Measurements from ENCODE around the gene CYP4F11. TPM values are rescaled to one million over a fixed set of nuclear protein-coding genes. Genes with fewer than 3 reads are reported as not detected.

CYP4F11 gene
- total and polyA plus RNA-seq, 2 donors (not counting 3 experiments of a cell fraction or from before 2014, with no cell fraction given), result not detected

DNA sequence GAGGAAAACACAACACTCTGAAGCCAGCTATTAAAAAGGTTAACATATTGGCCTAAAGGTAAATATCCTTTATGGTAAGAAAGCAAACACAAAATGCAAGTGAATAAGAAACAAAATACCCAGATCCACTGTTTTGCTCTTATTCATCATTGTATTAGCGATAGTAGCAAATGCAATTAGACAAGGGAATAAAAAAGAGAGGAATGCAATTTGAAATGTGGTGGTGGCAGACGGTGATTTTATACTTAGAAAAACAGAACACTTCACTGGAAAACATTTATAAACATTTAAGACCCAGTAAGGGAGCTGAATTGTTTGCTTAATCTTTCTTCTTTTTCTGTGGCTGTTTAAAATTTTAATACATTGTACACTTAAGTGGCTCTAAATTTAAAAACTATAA, 19.2 kb downstream of the CYP4F11 start:
- Histone ChIP-seq H3K9me3 (replicated peaks; ENCODE audit: control insufficient read depth, insufficient read depth, low read length) (no peaks in the 10 kb centered on the region), H2AFZ (ENCODE audit: low read depth, low read length) (no peak overlapping the region), H3K36me3 (ENCODE audit: control insufficient read depth in 2 of 2, extremely low read depth in 1 of 2, insufficient read depth in 2 of 2, low read length in 2 of 2) (no peaks in the 10 kb centered on the region), H3K9ac (replicated peaks; ENCODE audit: extremely low read depth, insufficient read depth, low read length) (no peak overlapping the region), H3K27me3 (ENCODE audit: control insufficient read depth in 2 of 2, insufficient read depth in 2 of 2, low read length in 2 of 2) (peaks cover 2 to 10% of the 10 kb centered on the region in 2 experiments), H3K4me3 (replicated peaks in 1 of 3; ENCODE audit: insufficient read depth in 1 of 3, low read depth in 1 of 3, low read length in 3 of 3) (no peak overlapping the region), H3K4me1 (ENCODE audit: control insufficient read depth, extremely low read depth, insufficient read depth, low read length) (no peaks in the 10 kb centered on the region), H3K9me1 (replicated peaks; ENCODE audit: control insufficient read depth, extremely low read depth, insufficient read depth, low read length) (no peaks in the 10 kb centered on the region), H3K4me2 (ENCODE audit: insufficient read depth, low read length) (no peak overlapping the region), H3K79me2 (ENCODE audit: control insufficient read depth, insufficient read depth, low read length) (no peaks in the 10 kb centered on the region), H4K20me1 (replicated peaks; ENCODE audit: control insufficient read depth, extremely low read depth, insufficient read depth, low read length) (no peaks in the 10 kb centered on the region), H3K27ac (ENCODE audit: insufficient read depth, low read depth, low read length) (no peak overlapping the region)
- intact Hi-C loops (cut with micrococcal nuclease), result no loop called here
- ChIA-PET CTCF (interaction anchor here (0.7 kb wide), 1 partner anchor 823 kb away, joined by 4 read pairs; no protein-coding TSS in a partner anchor), POLR2A (no interaction called here)
- TF ChIP-seq MYC (IDR thresholded peaks at IDR 0.05; ENCODE audit: low read depth, low read length) (no peak), EZH2 (IDR thresholded peaks at IDR 0.05; ENCODE audit: borderline replicate concordance, low read depth, low read length, severe bottlenecking) (no peak), POLR2A (IDR thresholded peaks at IDR 0.05; ENCODE audit: low read depth, low read length) (no peak), POLR2AphosphoS5 (IDR thresholded peaks at IDR 0.05; ENCODE audit: insufficient read depth, low read depth, low read length) (no peak), FOS (IDR thresholded peaks at IDR 0.05; ENCODE audit: borderline replicate concordance, insufficient read depth, low read length) (no peak), JUN (IDR thresholded peaks at IDR 0.05; ENCODE audit: borderline replicate concordance, insufficient read depth, insufficient read length, low read depth) (no peak), GATA2 (IDR thresholded peaks at IDR 0.05; ENCODE audit: insufficient read depth, insufficient read length, low read depth, low read length) (no peak)
- TF ChIP-seq, protein P1, sequence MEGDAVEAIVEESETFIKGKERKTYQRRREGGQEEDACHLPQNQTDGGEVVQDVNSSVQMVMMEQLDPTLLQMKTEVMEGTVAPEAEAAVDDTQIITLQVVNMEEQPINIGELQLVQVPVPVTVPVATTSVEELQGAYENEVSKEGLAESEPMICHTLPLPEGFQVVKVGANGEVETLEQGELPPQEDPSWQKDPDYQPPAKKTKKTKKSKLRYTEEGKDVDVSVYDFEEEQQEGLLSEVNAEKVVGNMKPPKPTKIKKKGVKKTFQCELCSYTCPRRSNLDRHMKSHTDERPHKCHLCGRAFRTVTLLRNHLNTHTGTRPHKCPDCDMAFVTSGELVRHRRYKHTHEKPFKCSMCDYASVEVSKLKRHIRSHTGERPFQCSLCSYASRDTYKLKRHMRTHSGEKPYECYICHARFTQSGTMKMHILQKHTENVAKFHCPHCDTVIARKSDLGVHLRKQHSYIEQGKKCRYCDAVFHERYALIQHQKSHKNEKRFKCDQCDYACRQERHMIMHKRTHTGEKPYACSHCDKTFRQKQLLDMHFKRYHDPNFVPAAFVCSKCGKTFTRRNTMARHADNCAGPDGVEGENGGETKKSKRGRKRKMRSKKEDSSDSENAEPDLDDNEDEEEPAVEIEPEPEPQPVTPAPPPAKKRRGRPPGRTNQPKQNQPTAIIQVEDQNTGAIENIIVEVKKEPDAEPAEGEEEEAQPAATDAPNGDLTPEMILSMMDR (IDR thresholded peaks at IDR 0.05; ENCODE audit: extremely low read depth in 1 of 2, insufficient read depth in 1 of 2, low read depth in 1 of 2, low read length in 2 of 2), result no peak
- TF ChIP-seq, protein P2, sequence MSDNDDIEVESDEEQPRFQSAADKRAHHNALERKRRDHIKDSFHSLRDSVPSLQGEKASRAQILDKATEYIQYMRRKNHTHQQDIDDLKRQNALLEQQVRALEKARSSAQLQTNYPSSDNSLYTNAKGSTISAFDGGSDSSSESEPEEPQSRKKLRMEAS (IDR thresholded peaks at IDR 0.05; ENCODE audit: insufficient read depth, insufficient read length), result no peak
- no peak for FAIRE-seq
- BruUV-seq (replicated peaks), result no TSS peak
- dilution Hi-C loops (cut with MboI; ENCODE audit: extremely low pct_ligation_motif_present, low sequenced_read_pairs), result no loop called here
- DNase-seq (ENCODE audit: low read depth, low spot score), result no peak

All from endothelial cell of umbilical vein (primary cell).